ENCODE measurements around the gene NDUFC2.
A peak's percentile ranks its signal among the peaks of the same experiment; 100 is the strongest.
"Not testable (repeated sequence)": the region's sequence is repeated elsewhere in the genome, so short reads cannot be mapped to it uniquely, and the experiment has no call there.

NDUFC2 gene

GRCh38 chr11:78078218-78079167, 1.2 kb downstream of the NDUFC2 start:
- no peak for DNase-seq (ENCODE audit: low read depth)
- no peak for TF ChIP-seq CTCF (IDR thresholded peaks at IDR 0.05; ENCODE audit: control insufficient read depth, extremely low read depth, insufficient read depth)
- H3K4me3 ChIP-seq (ENCODE audit: low read depth, low read length): peak overlapping the region; percentile 99

- H3K4me3 ChIP-seq (ENCODE audit: low read depth, low read length): peak overlapping the region; percentile 99
- DNase-seq (ENCODE audit: low read depth): not testable (repeated sequence)
These were observed 2.1 kb downstream of the NDUFC2 start for GRCh38 chr11:78077592-78077991.

- TF ChIP-seq CTCF (IDR thresholded peaks at IDR 0.05; ENCODE audit: control insufficient read depth, extremely low read depth, insufficient read depth): no peak
- no peak for DNase-seq (ENCODE audit: low read depth)
- no peak overlapping the region for H3K4me3 ChIP-seq (ENCODE audit: low read depth, low read length)
These were observed 2.8 kb downstream of the NDUFC2 start for GRCh38 chr11:78076733-78077403.

GRCh38 chr11:78074756-78075155, 4.9 kb downstream of the NDUFC2 start:
- H3K4me3 ChIP-seq (ENCODE audit: low read depth, low read length): no peak overlapping the region
- no peak for TF ChIP-seq CTCF (IDR thresholded peaks at IDR 0.05; ENCODE audit: control insufficient read depth, extremely low read depth, insufficient read depth)
- DNase-seq (ENCODE audit: low read depth): no peak

- TF ChIP-seq CTCF (IDR thresholded peaks at IDR 0.05; ENCODE audit: control insufficient read depth, extremely low read depth, insufficient read depth): no peak
- no peak overlapping the region for H3K4me3 ChIP-seq (ENCODE audit: low read depth, low read length)
- no peak for DNase-seq (ENCODE audit: low read depth)
These were observed 7.2 kb downstream of the NDUFC2 start for GRCh38 chr11:78072455-78072854.

- no peak for TF ChIP-seq CTCF (IDR thresholded peaks at IDR 0.05; ENCODE audit: control insufficient read depth, extremely low read depth, insufficient read depth)
- DNase-seq (ENCODE audit: low read depth): no peak
- no peak overlapping the region for H3K4me3 ChIP-seq (ENCODE audit: low read depth, low read length)
These were observed 7.9 kb downstream of the NDUFC2 start for GRCh38 chr11:78071717-78072116.

GRCh38 chr11:78070621-78071020, 9.0 kb downstream of the NDUFC2 start:
- H3K4me3 ChIP-seq (ENCODE audit: low read depth, low read length): no peak overlapping the region
- no peak for TF ChIP-seq CTCF (IDR thresholded peaks at IDR 0.05; ENCODE audit: control insufficient read depth, extremely low read depth, insufficient read depth)
- DNase-seq (ENCODE audit: low read depth): no peak
